ENCODE results near the gene ETV1. TPM values are rescaled to one million over a fixed set of nuclear protein-coding genes. Genes with fewer than 3 reads are reported as not detected.

ETV1 gene
- total RNA-seq, 1 experiment from 2014 or later = 68.5 TPM

DNA sequence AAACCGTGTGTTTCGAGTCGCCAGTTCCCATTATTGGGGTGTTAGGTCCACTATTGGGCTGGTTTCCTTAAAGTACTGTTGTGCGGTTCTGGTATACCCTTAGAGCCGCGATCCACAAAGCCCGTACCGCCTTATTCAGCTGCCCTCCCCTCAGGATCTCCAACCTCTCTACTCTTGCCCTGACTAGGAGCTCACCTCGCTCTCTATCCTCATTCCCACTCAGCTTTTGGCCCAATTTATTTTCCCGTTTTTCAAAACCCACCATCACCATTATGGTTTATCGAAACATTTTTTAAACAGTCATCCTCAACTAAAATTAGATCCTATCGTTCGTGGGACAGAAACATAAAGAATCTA is 461 bp upstream of the ETV1 start:
- peaks cover 0 to 2% (median 0%) of the 10 kb centered on the region in 3 experiments; a peak in 1 of 7 replicates for H3K36me3 Mint-ChIP-seq (ENCODE audit: insufficient read depth in 1 of 3, low read depth in 3 of 3)
- Histone ChIP-seq H3K4me2 (ENCODE audit: insufficient read depth, insufficient read length, low read length) (peak overlapping the region; percentile 93), H3K79me1 (ENCODE audit: insufficient read depth, low read depth, low read length, poor library complexity, severe bottlenecking) (no peaks in the 10 kb centered on the region), H3T11ph (ENCODE audit: low read length) (no peak overlapping the region), H2BK20ac (ENCODE audit: low read depth, low read length, poor library complexity, severe bottlenecking) (no peak overlapping the region), H3K27ac (ENCODE audit: insufficient read length, low read depth, low read length) (peak overlapping the region; percentile 93), H3K79me2 (ENCODE audit: insufficient read depth, low read length) (no peaks in the 10 kb centered on the region; the same call in 1 of the 2 replicates), H2BK15ac (ENCODE audit: low read depth, low read length) (no peak overlapping the region), H4K20me1 (ENCODE audit: control insufficient read depth, insufficient read depth, insufficient read length) (no peaks in the 10 kb centered on the region), H2AFZ (ENCODE audit: low read length) (no peak overlapping the region), H2BK12ac (ENCODE audit: insufficient read length, low read depth, low read length) (no peak overlapping the region), H4K91ac (ENCODE audit: insufficient read length, low read depth, low read length) (no peak overlapping the region), H2AK5ac (ENCODE audit: insufficient read length, low read length) (no peak overlapping the region), H3K23ac (ENCODE audit: insufficient read length, low read depth, low read length) (no peak overlapping the region), H3K4me1 (ENCODE audit: insufficient read depth, low read length) (no peaks in the 10 kb centered on the region; the same call in 1 of the 2 replicates), H3K27me3 (ENCODE audit: insufficient read depth, low read length) (no peaks in the 10 kb centered on the region), H2BK5ac (ENCODE audit: insufficient read length, low read length) (no peak overlapping the region), H3K23me2 (ENCODE audit: insufficient read length, low read depth, low read length, poor library complexity, severe bottlenecking) (peaks cover 19% of the 10 kb centered on the region), H3K14ac (ENCODE audit: insufficient read depth, low read length) (peak overlapping the region; percentile 2; the same call in 1 of the 2 replicates), H3K9ac (ENCODE audit: extremely low read depth, insufficient read length, low read length) (peak overlapping the region; percentile 80), H3K4ac (ENCODE audit: low read depth, low read length) (no peak overlapping the region), H2BK120ac (ENCODE audit: low read depth, low read length, poor library complexity, severe bottlenecking) (no peak overlapping the region), H3K56ac (ENCODE audit: insufficient read length, low read depth, low read length) (no peak overlapping the region), H3K18ac (ENCODE audit: insufficient read length, low read depth, low read length) (peak overlapping the region; percentile 20), H3K9me3 (ENCODE audit: control insufficient read depth, low read depth, low read length) (no peaks in the 10 kb centered on the region), H4K8ac (replicated peaks; ENCODE audit: insufficient read length, low read depth, low read length) (no peak overlapping the region), H4K5ac (ENCODE audit: insufficient read length, low read depth, low read length) (peak overlapping the region; percentile 48)
- TF ChIP-seq, protein P1, sequence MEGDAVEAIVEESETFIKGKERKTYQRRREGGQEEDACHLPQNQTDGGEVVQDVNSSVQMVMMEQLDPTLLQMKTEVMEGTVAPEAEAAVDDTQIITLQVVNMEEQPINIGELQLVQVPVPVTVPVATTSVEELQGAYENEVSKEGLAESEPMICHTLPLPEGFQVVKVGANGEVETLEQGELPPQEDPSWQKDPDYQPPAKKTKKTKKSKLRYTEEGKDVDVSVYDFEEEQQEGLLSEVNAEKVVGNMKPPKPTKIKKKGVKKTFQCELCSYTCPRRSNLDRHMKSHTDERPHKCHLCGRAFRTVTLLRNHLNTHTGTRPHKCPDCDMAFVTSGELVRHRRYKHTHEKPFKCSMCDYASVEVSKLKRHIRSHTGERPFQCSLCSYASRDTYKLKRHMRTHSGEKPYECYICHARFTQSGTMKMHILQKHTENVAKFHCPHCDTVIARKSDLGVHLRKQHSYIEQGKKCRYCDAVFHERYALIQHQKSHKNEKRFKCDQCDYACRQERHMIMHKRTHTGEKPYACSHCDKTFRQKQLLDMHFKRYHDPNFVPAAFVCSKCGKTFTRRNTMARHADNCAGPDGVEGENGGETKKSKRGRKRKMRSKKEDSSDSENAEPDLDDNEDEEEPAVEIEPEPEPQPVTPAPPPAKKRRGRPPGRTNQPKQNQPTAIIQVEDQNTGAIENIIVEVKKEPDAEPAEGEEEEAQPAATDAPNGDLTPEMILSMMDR (conservative IDR thresholded peaks at IDR 0.05) = no peak
- H3K27me3 Mint-ChIP-seq (ENCODE audit: low read depth) = no peaks in the 10 kb centered on the region
- no peaks in the 10 kb centered on the region for H3K9me3 Mint-ChIP-seq
- WGBS (ENCODE audit: extremely low coverage, insufficient read length, low lambda C conversion rate) = no CpG with 5 or more reads among the region's 13 CpGs
- H3K27ac Mint-ChIP-seq = no peak overlapping the region
- H3K4me1 Mint-ChIP-seq = peaks cover 21 to 27% of the 10 kb centered on the region in 2 experiments
- H3K4me3 Mint-ChIP-seq = no peak overlapping the region
- DNase-seq = no peak
